ENCODE measurements around the gene APIP. TPM values are rescaled to one million over a fixed set of nuclear protein-coding genes. Genes with fewer than 3 reads are reported as not detected.

The APIP gene
- total RNA-seq, 2 donors from 2014 or later: 39.4 to 60.7 TPM

- H3K4me3 ChIP-seq: no peak overlapping the region
- no peak for TF ChIP-seq CTCF (IDR thresholded peaks at IDR 0.05)
- H3K4me1 ChIP-seq: no peaks in the 10 kb centered on the region
- no peaks in the 10 kb centered on the region for H3K9me3 ChIP-seq
- H3K27me3 ChIP-seq: no peaks in the 10 kb centered on the region
- DNase-seq: peak; percentile 60
- no peaks in the 10 kb centered on the region for H3K36me3 ChIP-seq
- intact Hi-C loops (cut with DNase I): no loop called here
- peak overlapping the region in 1 of 2 donors; percentile 35 for H3K9ac ChIP-seq (ENCODE audit: low read depth in 2 of 2, low read length in 2 of 2)
- peak overlapping the region; percentile 88 for H3K27ac ChIP-seq
These were observed 61.0 kb downstream of the APIP start for GRCh38 chr11:34855021-34855753.

GRCh38 chr11:34851916-34852315, 64.3 kb downstream of the APIP start:
- H3K36me3 ChIP-seq: no peaks in the 10 kb centered on the region
- no peaks in the 10 kb centered on the region for H3K27me3 ChIP-seq
- TF ChIP-seq CTCF (IDR thresholded peaks at IDR 0.05): no peak
- no peaks in the 10 kb centered on the region for H3K9me3 ChIP-seq
- no peak overlapping the region for H3K9ac ChIP-seq (ENCODE audit: low read depth in 2 of 2, low read length in 2 of 2)
- intact Hi-C loops (cut with DNase I): no loop called here
- no peak overlapping the region for H3K4me3 ChIP-seq
- DNase-seq: no peak
- H3K4me1 ChIP-seq: no peaks in the 10 kb centered on the region
- H3K27ac ChIP-seq: no peak overlapping the region

GRCh38 chr11:34850334-34850733, 65.8 kb downstream of the APIP start:
- peak overlapping the region; percentile 73 for H3K27ac ChIP-seq
- H3K9me3 ChIP-seq: no peaks in the 10 kb centered on the region
- peak; percentile 67 for DNase-seq
- no peak for TF ChIP-seq CTCF (IDR thresholded peaks at IDR 0.05)
- H3K27me3 ChIP-seq: no peaks in the 10 kb centered on the region
- H3K36me3 ChIP-seq: no peaks in the 10 kb centered on the region
- intact Hi-C loops (cut with DNase I): no loop called here
- no peak overlapping the region for H3K4me3 ChIP-seq
- H3K9ac ChIP-seq (ENCODE audit: low read depth in 2 of 2, low read length in 2 of 2): no peak overlapping the region
- H3K4me1 ChIP-seq: no peaks in the 10 kb centered on the region

- Histone ChIP-seq H3K27ac (no peak overlapping the region), H3K4me3 (no peak overlapping the region), H3K27me3 (no peaks in the 10 kb centered on the region), H3K9ac (ENCODE audit: low read depth in 2 of 2, low read length in 2 of 2) (no peak overlapping the region), H3K4me1 (no peaks in the 10 kb centered on the region), H3K36me3 (no peaks in the 10 kb centered on the region), H3K9me3 (no peaks in the 10 kb centered on the region)
- intact Hi-C loops (cut with DNase I): no loop called here
- TF ChIP-seq CTCF (IDR thresholded peaks at IDR 0.05): no peak
- DNase-seq: no peak
These were observed 69.7 kb downstream of the APIP start for GRCh38 chr11:34846467-34846866.

GRCh38 chr11:34844463-34845112, 71.6 kb downstream of the APIP start:
- H3K27me3 ChIP-seq: no peaks in the 10 kb centered on the region
- H3K36me3 ChIP-seq: no peaks in the 10 kb centered on the region
- intact Hi-C loops (cut with DNase I): no loop called here
- no peak overlapping the region for H3K9ac ChIP-seq (ENCODE audit: low read depth in 2 of 2, low read length in 2 of 2)
- H3K9me3 ChIP-seq: no peaks in the 10 kb centered on the region
- peak; percentile 42 for DNase-seq
- no peaks in the 10 kb centered on the region for H3K4me1 ChIP-seq
- no peak for TF ChIP-seq CTCF (IDR thresholded peaks at IDR 0.05)
- no peak overlapping the region for H3K4me3 ChIP-seq
- H3K27ac ChIP-seq: no peak overlapping the region
